Endodermal cell (in vitro differentiated cells): ENCODE measurements around the gene GPC6. TPM values are rescaled to one million over a fixed set of nuclear protein-coding genes. Genes with fewer than 3 reads are reported as not detected.

Source experiments
- DNase-seq: peaks from one replicate; pipeline ENCODE4 v3.0.0-alpha.2; 2017
- H3K27ac ChIP-seq: 2 replicates; pipeline ENCODE4 v1.5.1; 2013; ENCODE audit warnings: mild to moderate bottlenecking, low read depth, low read length, moderate library complexity
- H3K27me3 ChIP-seq: 2 replicates; pipeline ENCODE4 v1.6.1; 2013; ENCODE audit warnings: mild to moderate bottlenecking, low read length, moderate library complexity; ENCODE audit not compliant: insufficient read depth, control insufficient read depth, poor library complexity, severe bottlenecking
- H3K36me3 ChIP-seq: 2 replicates; pipeline ENCODE4 v1.7.0; 2013; ENCODE audit warnings: mild to moderate bottlenecking, low read length, moderate library complexity; ENCODE audit not compliant: control insufficient read depth, insufficient read depth
- H3K4me1 ChIP-seq: one replicate; pipeline ENCODE4 v1.7.0; 2013; ENCODE audit warnings: low read length; ENCODE audit not compliant: control insufficient read depth, insufficient read depth
- H3K4me3 ChIP-seq: 2 replicates; pipeline ENCODE4 v1.5.1; 2013; ENCODE audit warnings: mild to moderate bottlenecking, low read length, moderate library complexity
- H3K9ac ChIP-seq: 2 replicates; pipeline ENCODE4 v1.6.1; 2013; ENCODE audit warnings: mild to moderate bottlenecking, low read length, moderate library complexity; ENCODE audit not compliant: poor library complexity, severe bottlenecking; ENCODE audit errors: extremely low read depth
- H3K9me3 ChIP-seq: 2 replicates; pipeline ENCODE4 v1.6.1; 2013; ENCODE audit warnings: mild to moderate bottlenecking, low read length, moderate library complexity; ENCODE audit not compliant: control insufficient read depth
- H3K27ac Mint-ChIP-seq: 2 replicates; pipeline ENCODE4 v1.8.0; 2020; ENCODE audit warnings: mixed read lengths
- H3K27me3 Mint-ChIP-seq: 2 replicates; pipeline ENCODE4 v1.8.0; 2021; ENCODE audit warnings: mild to moderate bottlenecking, mixed read lengths; ENCODE audit not compliant: insufficient read depth
- H3K36me3 Mint-ChIP-seq: 2 replicates; pipeline ENCODE4 v1.8.0; 2020; ENCODE audit warnings: low read depth, mixed read lengths
- H3K4me1 Mint-ChIP-seq: 2 replicates; pipeline ENCODE4 v1.8.0; 2020; ENCODE audit warnings: mixed read lengths
- H3K4me3 Mint-ChIP-seq: 2 replicates; pipeline ENCODE4 v1.8.0; 2020; ENCODE audit warnings: mild to moderate bottlenecking, moderate library complexity, mixed read lengths
- H3K9me3 Mint-ChIP-seq: 2 replicates; pipeline ENCODE4 v1.8.0; 2020; ENCODE audit warnings: mild to moderate bottlenecking, mixed read lengths
- WGBS, 2 experiments: methylation state at CpG; one replicate each; pipeline versions ENCODE4 v1.1.5 to v1.1.7; 2013; ENCODE audit warnings: missing lambda C conversion rate in 2 of 2, mixed read lengths in 1 of 2; ENCODE audit not compliant: insufficient coverage in 1 of 2, insufficient read length in 1 of 2; 5-methylcytosine and 5-hydroxymethylcytosine counted together
- total RNA-seq, 2 donors: library from RNA; stranded (reverse); fragmentation: NEBNext Ultra II Directional in 1 of 2; extraction: Animal tissue kit (Norgen Biotek cat#: 25700) in 1 of 2; gene quantifications; 2 replicates in 1 of 2; 3 replicates in 1 of 2; pipeline ENCODE4 v1.2.1, GENCODE V29; 2021
- TF ChIP-seq, protein P1 (sequence below): fragments of 200-600 bp; sonication (generic); conservative IDR thresholded peaks from 2 replicates; pipeline ENCODE4 v1.5.0; 2021; ENCODE audit warnings: antibody characterized with exemption, mild to moderate bottlenecking

Gene GPC6
- total RNA-seq, 2 donors from 2014 or later: 69.6 to 80.4 TPM

- H3K27me3 ChIP-seq: no peaks in the 10 kb centered on the region
- H3K4me3 Mint-ChIP-seq: no peak overlapping the region
- no peak for DNase-seq
- H3K4me1 Mint-ChIP-seq: peaks cover 18% of the 10 kb centered on the region
- no peaks in the 10 kb centered on the region for H3K27me3 Mint-ChIP-seq
- no peak overlapping the region for H3K27ac Mint-ChIP-seq
- no peaks in the 10 kb centered on the region for H3K9me3 Mint-ChIP-seq
- H3K9me3 ChIP-seq: no peaks in the 10 kb centered on the region
- H3K4me1 ChIP-seq: no peaks in the 10 kb centered on the region
- H3K9ac ChIP-seq: no peak overlapping the region
- H3K27ac ChIP-seq: no peak overlapping the region
- peaks cover 4% of the 10 kb centered on the region for H3K36me3 Mint-ChIP-seq
- H3K4me3 ChIP-seq: no peak overlapping the region
- TF ChIP-seq, protein P1, sequence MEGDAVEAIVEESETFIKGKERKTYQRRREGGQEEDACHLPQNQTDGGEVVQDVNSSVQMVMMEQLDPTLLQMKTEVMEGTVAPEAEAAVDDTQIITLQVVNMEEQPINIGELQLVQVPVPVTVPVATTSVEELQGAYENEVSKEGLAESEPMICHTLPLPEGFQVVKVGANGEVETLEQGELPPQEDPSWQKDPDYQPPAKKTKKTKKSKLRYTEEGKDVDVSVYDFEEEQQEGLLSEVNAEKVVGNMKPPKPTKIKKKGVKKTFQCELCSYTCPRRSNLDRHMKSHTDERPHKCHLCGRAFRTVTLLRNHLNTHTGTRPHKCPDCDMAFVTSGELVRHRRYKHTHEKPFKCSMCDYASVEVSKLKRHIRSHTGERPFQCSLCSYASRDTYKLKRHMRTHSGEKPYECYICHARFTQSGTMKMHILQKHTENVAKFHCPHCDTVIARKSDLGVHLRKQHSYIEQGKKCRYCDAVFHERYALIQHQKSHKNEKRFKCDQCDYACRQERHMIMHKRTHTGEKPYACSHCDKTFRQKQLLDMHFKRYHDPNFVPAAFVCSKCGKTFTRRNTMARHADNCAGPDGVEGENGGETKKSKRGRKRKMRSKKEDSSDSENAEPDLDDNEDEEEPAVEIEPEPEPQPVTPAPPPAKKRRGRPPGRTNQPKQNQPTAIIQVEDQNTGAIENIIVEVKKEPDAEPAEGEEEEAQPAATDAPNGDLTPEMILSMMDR: no peak
- no peaks in the 10 kb centered on the region for H3K36me3 ChIP-seq
- WGBS, 2 experiments: 91 to 100% methylated on average over 1 of the region's 1 CpG
Measured at GRCh38 chr13:93502987-93503615, 276.5 kb downstream of the GPC6 start.

DNA sequence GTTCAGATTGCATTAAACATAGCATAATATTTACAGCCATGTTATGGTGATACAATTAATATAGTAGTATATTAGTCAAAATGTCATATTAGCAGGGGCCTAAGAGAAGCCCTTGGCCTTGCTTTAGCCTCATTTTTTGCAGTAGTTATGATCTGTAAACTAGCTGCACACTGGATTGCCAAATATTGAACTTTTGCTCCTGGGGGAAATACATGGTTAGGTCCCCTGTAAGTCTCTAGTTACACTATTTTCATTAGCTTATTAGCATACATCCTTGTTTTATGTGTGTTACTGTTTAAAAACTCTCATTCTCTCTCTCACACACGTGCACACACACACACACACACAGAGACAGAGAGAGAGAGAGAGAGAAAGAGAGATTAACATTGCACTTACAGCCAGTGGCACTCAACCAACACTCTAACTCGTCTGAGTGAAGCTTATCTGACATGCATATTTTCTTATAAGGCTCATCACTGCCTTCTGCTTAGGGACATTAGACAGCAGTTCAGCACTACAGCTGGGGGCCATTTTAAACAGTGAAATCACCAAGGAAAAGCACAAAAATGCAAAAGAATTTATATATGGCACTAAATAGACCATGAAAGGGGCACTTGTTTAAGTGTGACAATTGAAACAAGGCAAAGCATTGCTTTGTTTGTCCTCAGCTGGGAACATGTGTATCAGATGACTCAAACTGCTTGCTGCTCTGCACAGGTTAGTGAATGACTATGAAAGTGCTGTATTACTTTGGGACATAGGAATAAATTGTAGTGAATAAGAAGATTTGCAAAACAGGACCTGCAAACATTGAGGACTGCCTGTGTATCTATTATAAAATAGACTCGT lies 278.7 kb downstream of the GPC6 start:
- Mint-ChIP-seq H3K9me3 (no peaks in the 10 kb centered on the region), H3K27me3 (no peaks in the 10 kb centered on the region), H3K4me3 (no peak overlapping the region), H3K36me3 (no peaks in the 10 kb centered on the region), H3K27ac (no peak overlapping the region), H3K4me1 (peaks cover 25% of the 10 kb centered on the region)
- no peak overlapping the region for H3K27ac ChIP-seq
- H3K9ac ChIP-seq: no peak overlapping the region
- no peaks in the 10 kb centered on the region for H3K27me3 ChIP-seq
- H3K4me1 ChIP-seq: no peaks in the 10 kb centered on the region
- H3K36me3 ChIP-seq: no peaks in the 10 kb centered on the region
- H3K9me3 ChIP-seq: no peaks in the 10 kb centered on the region
- WGBS, 2 experiments: 86 to 88% methylated on average over 1 to 3 of the region's 3 CpGs
- TF ChIP-seq, protein P1: no peak
- DNase-seq: no peak
- H3K4me3 ChIP-seq: no peak overlapping the region

- WGBS, 2 experiments: 0% methylated on average over 1 of the region's 2 CpGs; no CpG with 5 or more reads in 1 of the 2 experiments
- Histone ChIP-seq H3K9me3 (no peaks in the 10 kb centered on the region), H3K36me3 (no peaks in the 10 kb centered on the region), H3K4me1 (no peaks in the 10 kb centered on the region), H3K4me3 (no peak overlapping the region), H3K9ac (no peak overlapping the region), H3K27ac (no peak overlapping the region), H3K27me3 (no peaks in the 10 kb centered on the region)
- TF ChIP-seq, protein P1: no peak
- no peak overlapping the region for H3K4me3 Mint-ChIP-seq
- H3K36me3 Mint-ChIP-seq: no peaks in the 10 kb centered on the region
- peaks cover 21% of the 10 kb centered on the region for H3K4me1 Mint-ChIP-seq
- no peak for DNase-seq
- no peak overlapping the region for H3K27ac Mint-ChIP-seq
- H3K27me3 Mint-ChIP-seq: no peaks in the 10 kb centered on the region
- no peaks in the 10 kb centered on the region for H3K9me3 Mint-ChIP-seq
Measured at GRCh38 chr13:93511011-93511410, 284.4 kb downstream of the GPC6 start.
